ENCODE results near the gene WNT10A. TPM values are rescaled to one million over a fixed set of nuclear protein-coding genes. Genes with fewer than 3 reads are reported as not detected.

The WNT10A gene
- total and polyA plus RNA-seq, 9 of the 15 experiments (the other 6 are each of a cell fraction or from before 2014, with no cell fraction given) = not detected

DNA sequence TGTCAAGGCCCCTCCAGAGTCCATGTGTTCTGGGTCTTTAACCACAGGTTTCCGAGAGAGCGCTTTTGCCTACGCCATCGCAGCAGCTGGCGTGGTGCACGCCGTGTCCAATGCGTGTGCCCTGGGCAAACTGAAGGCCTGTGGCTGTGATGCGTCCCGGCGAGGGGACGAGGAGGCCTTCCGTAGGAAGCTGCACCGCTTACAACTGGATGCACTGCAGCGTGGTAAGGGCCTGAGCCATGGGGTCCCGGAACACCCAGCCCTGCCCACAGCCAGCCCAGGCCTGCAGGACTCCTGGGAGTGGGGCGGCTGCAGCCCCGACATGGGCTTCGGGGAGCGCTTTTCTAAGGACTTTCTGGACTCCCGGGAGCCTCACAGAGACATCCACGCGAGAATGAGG is 9.3 kb downstream of the WNT10A start (continued):
- TF ChIP-seq TOE1 (IDR thresholded peaks at IDR 0.05; ENCODE audit: borderline replicate concordance) (no peak), TOE1 (CRISPR knock-in tag; IDR thresholded peaks at IDR 0.05; ENCODE audit: borderline replicate concordance, low read depth) (no peak), SRSF7 (optimal IDR thresholded peaks at IDR 0.05; ENCODE audit: low read depth, low read length) (no peak), MECOM (CRISPR knock-in tag; IDR thresholded peaks at IDR 0.05) (no peak), SRF (CRISPR knock-in tag; IDR thresholded peaks at IDR 0.05) (no peak), MCM3 (IDR thresholded peaks at IDR 0.05) (no peak)
- TF ChIP-seq, protein P1, sequence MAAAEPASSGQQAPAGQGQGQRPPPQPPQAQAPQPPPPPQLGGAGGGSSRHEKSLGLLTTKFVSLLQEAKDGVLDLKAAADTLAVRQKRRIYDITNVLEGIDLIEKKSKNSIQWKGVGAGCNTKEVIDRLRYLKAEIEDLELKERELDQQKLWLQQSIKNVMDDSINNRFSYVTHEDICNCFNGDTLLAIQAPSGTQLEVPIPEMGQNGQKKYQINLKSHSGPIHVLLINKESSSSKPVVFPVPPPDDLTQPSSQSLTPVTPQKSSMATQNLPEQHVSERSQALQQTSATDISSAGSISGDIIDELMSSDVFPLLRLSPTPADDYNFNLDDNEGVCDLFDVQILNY (CRISPR knock-in tag; IDR thresholded peaks at IDR 0.05) = no peak
- TF ChIP-seq, protein P2, sequence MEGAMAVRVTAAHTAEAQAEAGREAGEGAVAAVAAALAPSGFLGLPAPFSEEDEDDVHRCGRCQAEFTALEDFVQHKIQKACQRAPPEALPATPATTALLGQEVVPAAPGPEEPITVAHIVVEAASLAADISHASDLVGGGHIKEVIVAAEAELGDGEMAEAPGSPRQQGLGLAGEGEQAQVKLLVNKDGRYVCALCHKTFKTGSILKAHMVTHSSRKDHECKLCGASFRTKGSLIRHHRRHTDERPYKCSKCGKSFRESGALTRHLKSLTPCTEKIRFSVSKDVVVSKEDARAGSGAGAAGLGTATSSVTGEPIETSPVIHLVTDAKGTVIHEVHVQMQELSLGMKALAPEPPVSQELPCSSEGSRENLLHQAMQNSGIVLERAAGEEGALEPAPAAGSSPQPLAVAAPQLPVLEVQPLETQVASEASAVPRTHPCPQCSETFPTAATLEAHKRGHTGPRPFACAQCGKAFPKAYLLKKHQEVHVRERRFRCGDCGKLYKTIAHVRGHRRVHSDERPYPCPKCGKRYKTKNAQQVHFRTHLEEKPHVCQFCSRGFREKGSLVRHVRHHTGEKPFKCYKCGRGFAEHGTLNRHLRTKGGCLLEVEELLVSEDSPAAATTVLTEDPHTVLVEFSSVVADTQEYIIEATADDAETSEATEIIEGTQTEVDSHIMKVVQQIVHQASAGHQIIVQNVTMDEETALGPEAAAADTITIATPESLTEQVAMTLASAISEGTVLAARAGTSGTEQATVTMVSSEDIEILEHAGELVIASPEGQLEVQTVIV (CRISPR knock-in tag; IDR thresholded peaks at IDR 0.05; ENCODE audit: borderline replicate concordance) = no peak

DNA sequence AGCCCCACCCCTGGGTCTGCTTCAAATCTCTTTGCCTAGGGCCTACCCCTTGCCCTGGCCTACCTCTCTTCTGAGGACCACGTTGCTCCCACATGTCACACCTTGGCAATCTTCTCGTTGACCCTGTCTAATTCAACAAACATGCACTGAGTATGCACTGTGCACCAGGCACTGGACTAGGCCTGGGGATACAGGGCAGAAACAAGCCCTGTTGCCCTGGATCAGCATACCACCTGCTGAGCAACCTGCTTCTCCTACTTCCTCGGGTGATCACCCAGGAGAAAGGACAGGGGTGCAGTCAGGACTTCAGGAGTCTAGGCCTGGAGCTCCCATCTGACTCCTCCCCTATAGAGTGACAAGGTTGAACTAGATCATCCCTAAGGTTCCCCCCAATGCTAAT is 9.7 kb downstream of the WNT10A start:
- intact Hi-C loops (cut with micrococcal nuclease) (no loop called here), in situ Hi-C loops (cut with MboI) (no loop called here)
- ATAC-seq (no peak), FAIRE-seq (no peak), DNase-seq (ENCODE audit: extremely low read depth in 1 of 4, low spot score in 3 of 4) (no peak)
- Histone ChIP-seq H3K36me3 (ENCODE audit: control insufficient read depth, insufficient read depth, low read length) (no peaks in the 10 kb centered on the region), H3K4me1 (replicated peaks in 1 of 2; ENCODE audit: control insufficient read depth in 2 of 2, insufficient read depth in 2 of 2, low read length in 2 of 2) (peaks cover 0 to 11% of the 10 kb centered on the region in 2 experiments; a peak in 2 of 5 replicates), H2AFZ (ENCODE audit: low read depth, low read length) (no peak overlapping the region), H3K4me3 (no peak overlapping the region), H3K9ac (ENCODE audit: insufficient read depth in 1 of 2, low read depth in 2 of 2, low read length in 2 of 2) (no peak overlapping the region), H3K4me2 (ENCODE audit: insufficient read depth, low read length) (no peak overlapping the region), H4K20me1 (replicated peaks; ENCODE audit: control insufficient read depth, insufficient read depth, low read length) (0 out of 2 replicates have a peak, but pooled peaks cover 6% of the 10 kb centered on the region), H3K9me1 (ENCODE audit: control insufficient read depth, insufficient read depth, low read length) (no peaks in the 10 kb centered on the region), H3K9me3 (replicated peaks; ENCODE audit: control insufficient read depth, insufficient read depth, low read depth, low read length) (no peaks in the 10 kb centered on the region), H3K79me2 (ENCODE audit: control insufficient read depth, insufficient read depth, low read length) (no peaks in the 10 kb centered on the region), H3K27ac (ENCODE audit: extremely low read depth, low read depth, low read length) (no peak overlapping the region), H3K27me3 (ENCODE audit: control insufficient read depth in 2 of 2, insufficient read depth in 2 of 2, low read length in 2 of 2) (peaks cover 2 to 68% of the 10 kb centered on the region in 2 experiments; a peak in 4 of 5 replicates)
- WGBS (ENCODE audit: insufficient coverage, low coverage, missing lambda C conversion rate) = 5% methylated on average over 3 of the region's 3 CpGs
- ChIA-PET POLR2A (no interaction called here), CTCF (ENCODE audit: low intra/inter-chr PET ratio) (no interaction called here)
- BruUV-seq (replicated peaks) = no TSS peak
- TF ChIP-seq, protein P3, sequence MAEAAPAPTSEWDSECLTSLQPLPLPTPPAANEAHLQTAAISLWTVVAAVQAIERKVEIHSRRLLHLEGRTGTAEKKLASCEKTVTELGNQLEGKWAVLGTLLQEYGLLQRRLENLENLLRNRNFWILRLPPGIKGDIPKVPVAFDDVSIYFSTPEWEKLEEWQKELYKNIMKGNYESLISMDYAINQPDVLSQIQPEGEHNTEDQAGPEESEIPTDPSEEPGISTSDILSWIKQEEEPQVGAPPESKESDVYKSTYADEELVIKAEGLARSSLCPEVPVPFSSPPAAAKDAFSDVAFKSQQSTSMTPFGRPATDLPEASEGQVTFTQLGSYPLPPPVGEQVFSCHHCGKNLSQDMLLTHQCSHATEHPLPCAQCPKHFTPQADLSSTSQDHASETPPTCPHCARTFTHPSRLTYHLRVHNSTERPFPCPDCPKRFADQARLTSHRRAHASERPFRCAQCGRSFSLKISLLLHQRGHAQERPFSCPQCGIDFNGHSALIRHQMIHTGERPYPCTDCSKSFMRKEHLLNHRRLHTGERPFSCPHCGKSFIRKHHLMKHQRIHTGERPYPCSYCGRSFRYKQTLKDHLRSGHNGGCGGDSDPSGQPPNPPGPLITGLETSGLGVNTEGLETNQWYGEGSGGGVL (CRISPR knock-in tag; IDR thresholded peaks at IDR 0.05) = no peak
- TF ChIP-seq L3MBTL2 (IDR thresholded peaks at IDR 0.05) = no peak
- no peak for TF ChIP-seq TAF7 (tag; IDR thresholded peaks at IDR 0.05)
- no peak for TF ChIP-seq ZNF644 (tag; IDR thresholded peaks at IDR 0.05; ENCODE audit: low read depth)

Measured in K562 (cell line).